HEK293 (cell line): ENCODE measurements around the gene CYP27C1.

ENCODE experiments used
- CTCF ChIA-PET: fragments of 350-600 bp; formaldehyde crosslinking; extraction: SDS; loops from one replicate; lab custom pipeline; 2021; ENCODE audit warnings: antibody characterized with exemption; lab: Yijun Ruan, JAX
- POLR2A ChIA-PET: fragments of 300-600 bp; formaldehyde crosslinking; extraction: SDS; loops from one replicate; lab custom pipeline; 2020; ENCODE audit warnings: antibody characterized with exemption, inconsistent platforms; lab: Yijun Ruan, JAX
- H3K27ac ChIP-seq: fragments of 200-500 bp; sonication (Bioruptor generic); 2 replicates; pipeline ENCODE4 v1.5.1; 2014; ENCODE audit warnings: low read depth, low read length, control low read depth, inconsistent platforms; ENCODE audit errors: extremely low read depth
- H3K36me3 ChIP-seq, 2 experiments: fragments of 200-500 bp in 1 of 2; sonication (Bioruptor generic) in 1 of 2; 1 replicate in 1 of 2; 2 replicates in 1 of 2; pipeline ENCODE4 v1.5.1; 2014 to 2017; ENCODE audit warnings: inconsistent platforms in 2 of 2, low read length in 2 of 2; ENCODE audit not compliant: control insufficient read depth in 2 of 2, insufficient read depth in 1 of 2
- H3K4me1 ChIP-seq: fragments of 200-500 bp; sonication (Bioruptor generic); 2 replicates; pipeline ENCODE4 v1.5.1; 2014; ENCODE audit warnings: mild to moderate bottlenecking, low read length, inconsistent platforms; ENCODE audit not compliant: control insufficient read depth, insufficient read depth
- H3K4me3 ChIP-seq: 2 replicates; pipeline ENCODE4 v1.5.1; 2011; ENCODE audit warnings: low read depth, mild to moderate bottlenecking, control low read depth, low read length, moderate library complexity
- H3K9me3 ChIP-seq: fragments of 200-500 bp; sonication (Bioruptor generic); 2 replicates; pipeline ENCODE4 v1.5.1; 2014; ENCODE audit warnings: low read depth, low read length, inconsistent platforms; ENCODE audit not compliant: control insufficient read depth, insufficient read depth
- PBX3 ChIP-seq: sonication (generic); formaldehyde crosslinking; IDR thresholded peaks from 2 replicates; pipeline ENCODE4 v1.8.1; 2022; ENCODE audit warnings: mild to moderate bottlenecking, moderate library complexity, missing genetic modification reagents
- SP2 ChIP-seq: fragments of 450-650 bp; formaldehyde crosslinking; IDR thresholded peaks from 2 replicates; pipeline ENCODE4 v1.5.1; 2016; ENCODE audit warnings: missing biosample characterization, missing genetic modification characterization
- TCF7L2 ChIP-seq: IDR thresholded peaks from 2 replicates; pipeline ENCODE4 v1.6.1; 2011; ENCODE audit warnings: low read depth, mild to moderate bottlenecking, inconsistent platforms, low read length, moderate library complexity, borderline replicate concordance
- ZBTB8A ChIP-seq: fragments of 450-650 bp; formaldehyde crosslinking; IDR thresholded peaks from 2 replicates; pipeline ENCODE4 v1.5.1; 2016; ENCODE audit warnings: missing biosample characterization, missing genetic modification characterization
- ZNF155 ChIP-seq: fragments of 450-650 bp; formaldehyde crosslinking; IDR thresholded peaks from 2 replicates; pipeline ENCODE4 v1.5.1; 2016; ENCODE audit warnings: missing biosample characterization, missing genetic modification characterization
- ZNF266 ChIP-seq: fragments of 450-650 bp; formaldehyde crosslinking; IDR thresholded peaks from 2 replicates; pipeline ENCODE4 v1.5.1; 2016; ENCODE audit warnings: missing biosample characterization, missing genetic modification characterization, low read depth
- ZNF292 ChIP-seq: fragments of 450-650 bp; formaldehyde crosslinking; IDR thresholded peaks from 2 replicates; pipeline ENCODE4 v1.5.1; 2016; ENCODE audit warnings: low read depth, missing biosample characterization, missing genetic modification characterization, borderline replicate concordance
- ZNF350 ChIP-seq: fragments of 450-650 bp; formaldehyde crosslinking; IDR thresholded peaks from 2 replicates; pipeline ENCODE4 v1.5.0; 2017; ENCODE audit warnings: missing biosample characterization, mild to moderate bottlenecking, missing genetic modification characterization
- ZNF37A ChIP-seq: fragments of 450-650 bp; IDR thresholded peaks from 2 replicates; pipeline ENCODE4 v1.5.1; 2018; ENCODE audit warnings: missing biosample characterization, missing genetic modification characterization
- ZNF391 ChIP-seq: fragments of 450-650 bp; formaldehyde crosslinking; IDR thresholded peaks from 2 replicates; pipeline ENCODE4 v1.5.1; 2016; ENCODE audit warnings: low read depth, missing biosample characterization, missing genetic modification characterization, borderline replicate concordance
- ZNF510 ChIP-seq: fragments of 450-650 bp; formaldehyde crosslinking; IDR thresholded peaks from 2 replicates; pipeline ENCODE4 v1.5.1; 2018; ENCODE audit warnings: mild to moderate bottlenecking, missing genetic modification characterization, missing biosample characterization; ENCODE audit not compliant: insufficient replicate concordance
- ZNF521 ChIP-seq: fragments of 450-650 bp; formaldehyde crosslinking; IDR thresholded peaks from 2 replicates; pipeline ENCODE4 v1.5.1; 2017; ENCODE audit warnings: missing biosample characterization, mild to moderate bottlenecking, missing genetic modification characterization
- ZNF544 ChIP-seq: fragments of 450-650 bp; formaldehyde crosslinking; IDR thresholded peaks from 2 replicates; pipeline ENCODE4 v1.5.0; 2017; ENCODE audit warnings: missing biosample characterization, missing genetic modification characterization
- ZNF558 ChIP-seq: fragments of 450-650 bp; formaldehyde crosslinking; IDR thresholded peaks from 2 replicates; pipeline ENCODE4 v1.5.1; 2016; ENCODE audit warnings: missing biosample characterization, missing genetic modification characterization
- ZNF626 ChIP-seq: fragments of 450-650 bp; sonication (Bioruptor Pico); formaldehyde crosslinking; IDR thresholded peaks from 2 replicates; pipeline ENCODE4 v1.5.1; 2018; ENCODE audit warnings: missing biosample characterization, missing genetic modification characterization, inconsistent platforms
- ZNF701 ChIP-seq: fragments of 450-650 bp; formaldehyde crosslinking; IDR thresholded peaks from 2 replicates; pipeline ENCODE4 v1.5.1; 2016; ENCODE audit warnings: missing biosample characterization, missing genetic modification characterization
- ZNF76 ChIP-seq: fragments of 450-650 bp; formaldehyde crosslinking; IDR thresholded peaks from 2 replicates; pipeline ENCODE4; 2016; ENCODE audit warnings: low read depth, missing biosample characterization, missing genetic modification characterization, borderline replicate concordance
- ZNF768 ChIP-seq: fragments of 450-650 bp; formaldehyde crosslinking; IDR thresholded peaks from 2 replicates; pipeline ENCODE4 v1.5.1; 2018; ENCODE audit warnings: missing biosample characterization, mild to moderate bottlenecking, missing genetic modification characterization
- TF ChIP-seq, protein P1 (sequence below): fragments of 450-650 bp; formaldehyde crosslinking; IDR thresholded peaks from 2 replicates; pipeline ENCODE4 v1.5.1; 2016; ENCODE audit warnings: missing biosample characterization, missing genetic modification characterization
- TF ChIP-seq, protein P2 (sequence below): fragments of 450-650 bp; formaldehyde crosslinking; IDR thresholded peaks from 2 replicates; pipeline ENCODE4 v1.5.1; 2016; ENCODE audit warnings: missing biosample characterization, missing genetic modification characterization
- TF ChIP-seq, protein P3 (sequence below): fragments of 450-650 bp; IDR thresholded peaks from 2 replicates; pipeline ENCODE4 v1.5.1; 2018; ENCODE audit warnings: missing biosample characterization, missing genetic modification characterization
- TF ChIP-seq, protein P4 (sequence below): fragments of 450-650 bp; formaldehyde crosslinking; IDR thresholded peaks from 2 replicates; pipeline ENCODE4 v1.5.1; 2016; ENCODE audit warnings: missing biosample characterization, missing genetic modification characterization, borderline replicate concordance

CYP27C1 gene

DNA sequence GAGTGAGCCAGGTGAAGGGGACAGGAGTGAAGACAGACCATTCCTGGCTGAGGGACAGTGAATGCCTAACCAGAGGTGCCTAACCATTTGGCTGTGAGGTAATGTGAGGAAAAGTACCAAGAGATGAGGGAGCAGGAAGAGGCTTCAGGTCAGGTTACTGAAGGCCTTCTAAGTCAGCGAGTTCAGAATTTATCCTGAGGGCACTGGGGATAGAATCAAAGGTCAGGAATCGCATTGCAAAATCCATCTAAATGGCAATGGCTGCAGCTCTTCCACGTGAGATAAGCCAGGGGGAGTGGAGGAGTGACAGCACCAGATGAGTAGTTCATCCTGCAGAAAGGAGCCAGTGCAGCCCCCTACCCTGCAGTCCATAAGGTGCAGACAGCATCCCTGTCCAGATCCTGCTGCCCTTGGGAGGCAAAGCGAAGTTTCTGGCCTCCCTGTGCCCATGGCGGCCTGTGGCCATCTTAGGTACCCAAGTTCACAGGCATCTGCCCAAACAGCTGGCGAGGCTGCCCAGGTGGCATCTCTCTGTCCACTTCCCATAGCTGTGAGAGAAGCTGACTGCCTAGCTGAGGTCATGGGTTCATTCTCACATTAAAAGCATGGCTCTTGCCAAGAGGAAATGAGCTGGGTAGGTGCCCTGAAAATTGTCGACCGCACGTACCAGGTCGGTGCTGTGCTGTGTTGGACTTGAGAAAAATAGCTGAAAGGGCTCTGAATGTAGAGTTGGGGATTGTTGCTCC, 49.5 kb downstream of the CYP27C1 start:
- ChIA-PET POLR2A (no interaction called here), CTCF (interaction anchor here (0.6 to 1.5 kb wide), 2 partner anchors 103 to 305 kb away, joined by 3 to 9 read pairs; no protein-coding TSS in a partner anchor)
- H3K9me3 ChIP-seq: no peaks in the 10 kb centered on the region
- TF ChIP-seq ZNF701: no peak
- TF ChIP-seq ZNF521: no peak
- no peak for TF ChIP-seq ZNF37A (tag by site-specific recombination)
- TF ChIP-seq ZNF266: no peak
- no peak for TF ChIP-seq ZNF768
- TF ChIP-seq, protein P1, sequence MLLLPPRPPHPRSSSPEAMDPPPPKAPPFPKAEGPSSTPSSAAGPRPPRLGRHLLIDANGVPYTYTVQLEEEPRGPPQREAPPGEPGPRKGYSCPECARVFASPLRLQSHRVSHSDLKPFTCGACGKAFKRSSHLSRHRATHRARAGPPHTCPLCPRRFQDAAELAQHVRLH (tag by site-specific recombination): no peak
- TF ChIP-seq, protein P2, sequence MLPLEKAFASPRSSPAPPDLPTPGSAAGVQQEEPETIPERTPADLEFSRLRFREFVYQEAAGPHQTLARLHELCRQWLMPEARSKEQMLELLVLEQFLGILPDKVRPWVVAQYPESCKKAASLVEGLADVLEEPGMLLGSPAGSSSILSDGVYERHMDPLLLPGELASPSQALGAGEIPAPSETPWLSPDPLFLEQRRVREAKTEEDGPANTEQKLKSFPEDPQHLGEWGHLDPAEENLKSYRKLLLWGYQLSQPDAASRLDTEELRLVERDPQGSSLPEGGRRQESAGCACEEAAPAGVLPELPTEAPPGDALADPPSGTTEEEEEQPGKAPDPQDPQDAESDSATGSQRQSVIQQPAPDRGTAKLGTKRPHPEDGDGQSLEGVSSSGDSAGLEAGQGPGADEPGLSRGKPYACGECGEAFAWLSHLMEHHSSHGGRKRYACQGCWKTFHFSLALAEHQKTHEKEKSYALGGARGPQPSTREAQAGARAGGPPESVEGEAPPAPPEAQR (tag by site-specific recombination): no peak
- TF ChIP-seq ZNF510 (tag by site-specific recombination): no peak
- TF ChIP-seq ZNF350 (tag by site-specific recombination): no peak
- no peak for TF ChIP-seq ZNF544 (tag by site-specific recombination)
- TF ChIP-seq TCF7L2: no peak
- no peak for TF ChIP-seq PBX3 (CRISPR knock-in tag)
- no peak for TF ChIP-seq ZNF155 (tag by site-specific recombination)
- no peak for TF ChIP-seq ZNF391 (tag by site-specific recombination)
- no peak for TF ChIP-seq SP2 (tag by site-specific recombination)
- TF ChIP-seq ZBTB8A (tag by site-specific recombination): no peak
- TF ChIP-seq, protein P3, sequence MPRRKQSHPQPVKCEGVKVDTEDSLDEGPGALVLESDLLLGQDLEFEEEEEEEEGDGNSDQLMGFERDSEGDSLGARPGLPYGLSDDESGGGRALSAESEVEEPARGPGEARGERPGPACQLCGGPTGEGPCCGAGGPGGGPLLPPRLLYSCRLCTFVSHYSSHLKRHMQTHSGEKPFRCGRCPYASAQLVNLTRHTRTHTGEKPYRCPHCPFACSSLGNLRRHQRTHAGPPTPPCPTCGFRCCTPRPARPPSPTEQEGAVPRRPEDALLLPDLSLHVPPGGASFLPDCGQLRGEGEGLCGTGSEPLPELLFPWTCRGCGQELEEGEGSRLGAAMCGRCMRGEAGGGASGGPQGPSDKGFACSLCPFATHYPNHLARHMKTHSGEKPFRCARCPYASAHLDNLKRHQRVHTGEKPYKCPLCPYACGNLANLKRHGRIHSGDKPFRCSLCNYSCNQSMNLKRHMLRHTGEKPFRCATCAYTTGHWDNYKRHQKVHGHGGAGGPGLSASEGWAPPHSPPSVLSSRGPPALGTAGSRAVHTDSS (tag by site-specific recombination): no peak
- no peak for TF ChIP-seq ZNF558
- TF ChIP-seq ZNF76 (tag by site-specific recombination): no peak
- no peak for TF ChIP-seq ZNF626 (tag by site-specific recombination)
- TF ChIP-seq, all 188 proteins: peak for 0
- H3K27ac ChIP-seq: no peak overlapping the region
- H3K36me3 ChIP-seq: no peaks in the 10 kb centered on the region
- no peaks in the 10 kb centered on the region for H3K4me1 ChIP-seq
- H3K4me3 ChIP-seq: no peak overlapping the region

- no peaks in the 10 kb centered on the region for H3K4me1 ChIP-seq
- no peaks in the 10 kb centered on the region for H3K9me3 ChIP-seq
- no peak overlapping the region for H3K4me3 ChIP-seq
- ChIA-PET POLR2A (no interaction called here), CTCF (interaction anchor here (1.0 kb wide), 1 partner anchor 118 kb away, joined by 3 read pairs; no protein-coding TSS in a partner anchor)
- no peak overlapping the region for H3K27ac ChIP-seq
- H3K36me3 ChIP-seq: no peaks in the 10 kb centered on the region
- TF ChIP-seq ZNF292 (tag by site-specific recombination): no peak
- TF ChIP-seq, protein P4, sequence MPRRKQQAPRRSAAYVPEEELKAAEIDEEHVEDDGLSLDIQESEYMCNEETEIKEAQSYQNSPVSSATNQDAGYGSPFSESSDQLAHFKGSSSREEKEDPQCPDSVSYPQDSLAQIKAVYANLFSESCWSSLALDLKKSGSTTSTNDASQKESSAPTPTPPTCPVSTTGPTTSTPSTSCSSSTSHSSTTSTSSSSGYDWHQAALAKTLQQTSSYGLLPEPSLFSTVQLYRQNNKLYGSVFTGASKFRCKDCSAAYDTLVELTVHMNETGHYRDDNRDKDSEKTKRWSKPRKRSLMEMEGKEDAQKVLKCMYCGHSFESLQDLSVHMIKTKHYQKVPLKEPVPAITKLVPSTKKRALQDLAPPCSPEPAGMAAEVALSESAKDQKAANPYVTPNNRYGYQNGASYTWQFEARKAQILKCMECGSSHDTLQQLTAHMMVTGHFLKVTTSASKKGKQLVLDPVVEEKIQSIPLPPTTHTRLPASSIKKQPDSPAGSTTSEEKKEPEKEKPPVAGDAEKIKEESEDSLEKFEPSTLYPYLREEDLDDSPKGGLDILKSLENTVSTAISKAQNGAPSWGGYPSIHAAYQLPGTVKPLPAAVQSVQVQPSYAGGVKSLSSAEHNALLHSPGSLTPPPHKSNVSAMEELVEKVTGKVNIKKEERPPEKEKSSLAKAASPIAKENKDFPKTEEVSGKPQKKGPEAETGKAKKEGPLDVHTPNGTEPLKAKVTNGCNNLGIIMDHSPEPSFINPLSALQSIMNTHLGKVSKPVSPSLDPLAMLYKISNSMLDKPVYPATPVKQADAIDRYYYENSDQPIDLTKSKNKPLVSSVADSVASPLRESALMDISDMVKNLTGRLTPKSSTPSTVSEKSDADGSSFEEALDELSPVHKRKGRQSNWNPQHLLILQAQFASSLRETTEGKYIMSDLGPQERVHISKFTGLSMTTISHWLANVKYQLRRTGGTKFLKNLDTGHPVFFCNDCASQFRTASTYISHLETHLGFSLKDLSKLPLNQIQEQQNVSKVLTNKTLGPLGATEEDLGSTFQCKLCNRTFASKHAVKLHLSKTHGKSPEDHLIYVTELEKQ (tag by site-specific recombination): no peak
Observed at GRCh38 chr2:127170021-127170420, 50.1 kb downstream of the CYP27C1 start.
